PC-9 (cell line): Measurements from ENCODE around the gene DSCAML1. TPM values are rescaled to one million over a fixed set of nuclear protein-coding genes. Genes with fewer than 3 reads are reported as not detected.

ENCODE experiments used
- BruUV-seq: library from RNA; stranded (reverse); fragments of 400-500 nt; replicated peaks from 2 replicates; lab custom pipeline; 2021; lab: Mats Ljungman, UMichigan
- CTCF ChIA-PET: fragments of 300-600 bp; sonication (Branson Sonifier 250); formaldehyde crosslinking; loops from one replicate; lab custom pipeline; 2022; ENCODE audit warnings: antibody characterized with exemption; lab: Charles Lee
- POLR2A ChIA-PET: fragments of 300-600 bp; sonication (Branson Sonifier 250); formaldehyde crosslinking; loops from one replicate; lab custom pipeline; 2022; ENCODE audit warnings: antibody characterized with exemption; ENCODE audit not compliant: unreplicated experiment; lab: Charles Lee
- DNase-seq, 2 experiments: peaks; one replicate each; pipeline versions ENCODE4 v3.0.0 to v3.0.0-alpha.2; 2015 to 2022; ENCODE audit warnings: mixed read lengths in 1 of 2
- H2AFZ ChIP-seq: fragments of 200-600 bp; sonication (generic); 2 replicates; pipeline ENCODE4 v1.8.1; 2017; ENCODE audit warnings: antibody characterized with exemption
- H3F3A ChIP-seq: fragments of 200-600 bp; sonication (generic); 2 replicates; pipeline ENCODE4 v1.8.1; 2017; ENCODE audit warnings: antibody characterized with exemption, mild to moderate bottlenecking, low read depth; ENCODE audit not compliant: insufficient read depth
- H3K27ac ChIP-seq: fragments of 200-600 bp; sonication (generic); 2 replicates; pipeline ENCODE4 v1.6.1; 2016; ENCODE audit warnings: mixed run types
- H3K27me3 ChIP-seq: fragments of 200-600 bp; sonication (generic); 2 replicates; pipeline ENCODE4 v1.6.1; 2016; ENCODE audit warnings: low read depth, mixed run types; ENCODE audit not compliant: insufficient read depth
- H3K36me3 ChIP-seq: fragments of 200-600 bp; sonication (generic); 2 replicates; pipeline ENCODE4 v1.6.1; 2016; ENCODE audit warnings: low read depth, mixed run types
- H3K4me1 ChIP-seq: fragments of 200-600 bp; sonication (generic); replicated peaks from 2 replicates; pipeline ENCODE4 v1.6.1; 2016; ENCODE audit warnings: mixed run types; ENCODE audit not compliant: insufficient read depth
- H3K4me2 ChIP-seq: fragments of 200-600 bp; sonication (generic); 2 replicates; pipeline ENCODE4 v1.6.1; 2017; ENCODE audit warnings: mixed run types
- H3K4me3 ChIP-seq: fragments of 200-600 bp; sonication (generic); 2 replicates; pipeline ENCODE4 v1.6.1; 2016; ENCODE audit warnings: mixed run types
- H3K79me2 ChIP-seq: fragments of 200-600 bp; sonication (generic); 2 replicates; pipeline ENCODE4 v1.6.1; 2017; ENCODE audit warnings: low read depth, mixed run types
- H3K9me2 ChIP-seq: fragments of 200-600 bp; sonication (generic); 2 replicates; pipeline ENCODE4 v1.8.1; 2017; ENCODE audit warnings: mild to moderate bottlenecking; ENCODE audit not compliant: insufficient read depth
- H3K9me3 ChIP-seq: fragments of 200-600 bp; sonication (generic); 2 replicates; pipeline ENCODE4 v1.8.1; 2016; ENCODE audit warnings: low read depth; ENCODE audit not compliant: insufficient read depth
- H4K20me1 ChIP-seq: fragments of 200-600 bp; sonication (generic); 2 replicates; pipeline ENCODE4 v1.8.1; 2017; ENCODE audit not compliant: insufficient read depth
- CTCF ChIP-seq: fragments of 200-600 bp; sonication (generic); conservative IDR thresholded peaks from 2 replicates; pipeline ENCODE4 v1.6.1; 2017; ENCODE audit warnings: mixed run types, antibody characterized with exemption, mild to moderate bottlenecking, moderate library complexity
- EZH2 ChIP-seq: fragments of 200-600 bp; sonication (generic); IDR thresholded peaks from 2 replicates; pipeline ENCODE4 v1.8.0; 2017; ENCODE audit warnings: antibody characterized with exemption, low read depth
- intact Hi-C: fragments of 100-400 bp; cut with micrococcal nuclease; formaldehyde crosslinking; loops from one replicate; pipeline ENCODE4 v1.10.0; 2022; ENCODE audit not compliant: unreplicated experiment
- total RNA-seq: library from RNA; stranded (reverse); gene quantifications from 2 replicates; pipeline ENCODE4 v1.2.3, GENCODE V29; 2021

The DSCAML1 gene
- total RNA-seq, 1 experiment from 2014 or later, result not detected

GRCh38 chr11:117767071-117767470, 29.9 kb downstream of the DSCAML1 start:
- H3K27ac ChIP-seq, result no peak overlapping the region
- no TSS peak for BruUV-seq
- no peak overlapping the region for H3K4me2 ChIP-seq
- H3K36me3 ChIP-seq, result no peaks in the 10 kb centered on the region
- no peaks in the 10 kb centered on the region for H4K20me1 ChIP-seq
- no peak overlapping the region for H3K4me3 ChIP-seq
- no peaks in the 10 kb centered on the region for H3K4me1 ChIP-seq
- H3K79me2 ChIP-seq, result no peaks in the 10 kb centered on the region
- no peak for DNase-seq
- no peak for TF ChIP-seq EZH2
- no peak for TF ChIP-seq CTCF
- no peaks in the 10 kb centered on the region for H3K9me3 ChIP-seq
- H2AFZ ChIP-seq, result no peak overlapping the region
- POLR2A ChIA-PET, result no interaction called here
- no peaks in the 10 kb centered on the region for H3F3A ChIP-seq
- intact Hi-C loops, result no loop called here
- no peaks in the 10 kb centered on the region for H3K9me2 ChIP-seq
- H3K27me3 ChIP-seq, result peaks cover 92% of the 10 kb centered on the region
- CTCF ChIA-PET, result no interaction called here

GRCh38 chr11:117766576-117766975, 30.4 kb downstream of the DSCAML1 start:
- DNase-seq, result no peak
- Histone ChIP-seq H3K4me3 (no peak overlapping the region), H2AFZ (no peak overlapping the region), H3F3A (no peaks in the 10 kb centered on the region), H3K27me3 (peaks cover 92% of the 10 kb centered on the region), H3K79me2 (no peaks in the 10 kb centered on the region), H3K4me1 (no peaks in the 10 kb centered on the region), H3K9me2 (no peaks in the 10 kb centered on the region), H4K20me1 (no peaks in the 10 kb centered on the region), H3K27ac (no peak overlapping the region), H3K4me2 (no peak overlapping the region), H3K9me3 (no peaks in the 10 kb centered on the region), H3K36me3 (no peaks in the 10 kb centered on the region)
- no peak for TF ChIP-seq EZH2
- TF ChIP-seq CTCF, result no peak
- no TSS peak for BruUV-seq
- POLR2A ChIA-PET, result no interaction called here
- CTCF ChIA-PET, result no interaction called here
- intact Hi-C loops, result no loop called here

GRCh38 chr11:117766026-117766425, 31.0 kb downstream of the DSCAML1 start:
- H3K9me2 ChIP-seq, result no peaks in the 10 kb centered on the region
- no peaks in the 10 kb centered on the region for H3K9me3 ChIP-seq
- no peaks in the 10 kb centered on the region for H4K20me1 ChIP-seq
- no peaks in the 10 kb centered on the region for H3K79me2 ChIP-seq
- intact Hi-C loops, result no loop called here
- no TSS peak for BruUV-seq
- no peaks in the 10 kb centered on the region for H3K36me3 ChIP-seq
- H3F3A ChIP-seq, result no peaks in the 10 kb centered on the region
- ChIA-PET POLR2A (no interaction called here), CTCF (no interaction called here)
- no peak overlapping the region for H3K4me3 ChIP-seq
- no peak for TF ChIP-seq CTCF
- TF ChIP-seq EZH2, result no peak
- no peak overlapping the region for H3K4me2 ChIP-seq
- no peak overlapping the region for H2AFZ ChIP-seq
- no peak overlapping the region for H3K27ac ChIP-seq
- no peak for DNase-seq
- peaks cover 92% of the 10 kb centered on the region for H3K27me3 ChIP-seq
- no peaks in the 10 kb centered on the region for H3K4me1 ChIP-seq
